ENCODE measurements around the gene EPB41L1.

GRCh38 chr20:36113566-36114250 is 40.8 kb upstream of the EPB41L1 start:
- TF ChIP-seq CTCF (IDR thresholded peaks at IDR 0.05; ENCODE audit: low read depth, low read length) (no peak), EZH2phosphoT487 (IDR thresholded peaks at IDR 0.05; ENCODE audit: low read depth) (no peak)

Measured in OCI-LY3 (cell line).